Parathyroid adenoma (tissue), 2 donors: ENCODE measurements around the gene CORO7.

Experiments used
- H2AFZ ChIP-seq: fragments of 300-600 bp; sonication (generic); one replicate; pipeline ENCODE4 v1.7.0; 2017; ENCODE audit warnings: antibody characterized with exemption, mild to moderate bottlenecking
- H3K27ac ChIP-seq: fragments of 300-600 bp; sonication (generic); one replicate; pipeline ENCODE4 v1.7.0; 2017
- H3K27me3 ChIP-seq: fragments of 300-600 bp; sonication (generic); one replicate; pipeline ENCODE4 v1.7.0; 2017; ENCODE audit warnings: low read length; ENCODE audit not compliant: control insufficient read depth, insufficient read depth
- H3K36me3 ChIP-seq: fragments of 300-600 bp; sonication (generic); one replicate; pipeline ENCODE4 v1.7.0; 2017; ENCODE audit warnings: low read length; ENCODE audit not compliant: control insufficient read depth, insufficient read depth
- H3K4me1 ChIP-seq: fragments of 300-600 bp; sonication (generic); one replicate; pipeline ENCODE4 v1.7.0; 2017; ENCODE audit warnings: control low read depth
- H3K4me2 ChIP-seq: fragments of 300-600 bp; sonication (generic); one replicate; pipeline ENCODE4 v1.7.0; 2017; ENCODE audit warnings: low read length
- H3K4me3 ChIP-seq: fragments of 300-600 bp; sonication (generic); one replicate; pipeline ENCODE4 v1.7.0; 2017; ENCODE audit warnings: low read depth, low read length
- H3K79me2 ChIP-seq: fragments of 300-600 bp; sonication (generic); one replicate; pipeline ENCODE4 v1.7.0; 2017; ENCODE audit warnings: control low read depth
- H3K9ac ChIP-seq: fragments of 300-600 bp; sonication (generic); one replicate; pipeline ENCODE4 v1.7.0; 2017; ENCODE audit warnings: mild to moderate bottlenecking
- H3K9me3 ChIP-seq: fragments of 300-600 bp; sonication (generic); one replicate; pipeline ENCODE4 v1.7.0; 2017; ENCODE audit warnings: low read length; ENCODE audit not compliant: control insufficient read depth
- CTCF ChIP-seq: fragments of 300-600 bp; sonication (generic); IDR thresholded peaks from one replicate; pipeline ENCODE4 v1.7.0; 2017; ENCODE audit warnings: antibody characterized with exemption, mild to moderate bottlenecking
- donor health status: primary hyperparathyroidism.

CORO7 gene

GRCh38 chr16:4366016-4366415, 50.4 kb downstream of the CORO7 start:
- no peak for TF ChIP-seq CTCF
- no peaks in the 10 kb centered on the region for H3K27me3 ChIP-seq
- H3K4me2 ChIP-seq = no peak overlapping the region
- H3K4me1 ChIP-seq = no peaks in the 10 kb centered on the region
- H3K27ac ChIP-seq = no peak overlapping the region
- no peak overlapping the region for H3K9ac ChIP-seq
- H3K4me3 ChIP-seq = no peak overlapping the region
- H3K79me2 ChIP-seq = peaks cover 12% of the 10 kb centered on the region
- no peaks in the 10 kb centered on the region for H3K9me3 ChIP-seq
- H3K36me3 ChIP-seq = no peaks in the 10 kb centered on the region
- no peak overlapping the region for H2AFZ ChIP-seq

- Histone ChIP-seq H3K9ac (no peak overlapping the region), H2AFZ (no peak overlapping the region), H3K4me2 (no peak overlapping the region), H3K27me3 (no peaks in the 10 kb centered on the region), H3K9me3 (no peaks in the 10 kb centered on the region), H3K4me1 (no peaks in the 10 kb centered on the region), H3K27ac (no peak overlapping the region), H3K79me2 (peaks cover 12% of the 10 kb centered on the region), H3K4me3 (no peak overlapping the region), H3K36me3 (no peaks in the 10 kb centered on the region)
- TF ChIP-seq CTCF = no peak
Observed at GRCh38 chr16:4365615-4366014, 50.8 kb downstream of the CORO7 start.

GRCh38 chr16:4365014-4365406, 51.4 kb downstream of the CORO7 start:
- no peaks in the 10 kb centered on the region for H3K9me3 ChIP-seq
- peaks cover 12% of the 10 kb centered on the region for H3K79me2 ChIP-seq
- H3K9ac ChIP-seq = no peak overlapping the region
- H3K4me3 ChIP-seq = no peak overlapping the region
- TF ChIP-seq CTCF = no peak
- H3K4me2 ChIP-seq = no peak overlapping the region
- no peaks in the 10 kb centered on the region for H3K27me3 ChIP-seq
- no peaks in the 10 kb centered on the region for H3K36me3 ChIP-seq
- H3K27ac ChIP-seq = no peak overlapping the region
- H3K4me1 ChIP-seq = no peaks in the 10 kb centered on the region
- H2AFZ ChIP-seq = no peak overlapping the region

- Histone ChIP-seq H3K9me3 (no peaks in the 10 kb centered on the region), H3K27ac (no peak overlapping the region), H3K4me2 (no peak overlapping the region), H3K36me3 (no peaks in the 10 kb centered on the region), H3K4me3 (no peak overlapping the region), H2AFZ (no peak overlapping the region), H3K79me2 (peaks cover 12% of the 10 kb centered on the region), H3K27me3 (no peaks in the 10 kb centered on the region), H3K9ac (no peak overlapping the region), H3K4me1 (no peaks in the 10 kb centered on the region)
- no peak for TF ChIP-seq CTCF
Observed at GRCh38 chr16:4364196-4365013, 52.0 kb downstream of the CORO7 start.
